Natural killer cell (primary cell): ENCODE data around the gene COPS4. TPM values are rescaled to one million over a fixed set of nuclear protein-coding genes. Genes with fewer than 3 reads are reported as not detected.

ENCODE experiments used
- ATAC-seq, 3 donors: fragments of 150-1000 bp in 2 of 3; fragments of 200-7000 bp in 1 of 3; cut with Tn5 transposase; 1 replicate in 1 of 3; 2 replicates in 2 of 3; pipeline ENCODE4 v1.10.0; 2021; ENCODE audit warnings: mild to moderate bottlenecking in 2 of 3, moderate library complexity in 2 of 3
- DNase-seq, 2 donors: peaks; one replicate each; pipeline versions ENCODE4 v3.0.0 to v3.0.0-alpha.2; 2013 to 2021; ENCODE audit warnings: mixed read lengths in 1 of 2
- H3K27ac ChIP-seq: one replicate; pipeline ENCODE4 v1.5.1; 2013; ENCODE audit warnings: mild to moderate bottlenecking, low read length
- H3K27me3 ChIP-seq: one replicate; pipeline ENCODE4 v1.6.1; 2013; ENCODE audit warnings: low read length; ENCODE audit not compliant: control insufficient read depth, insufficient read depth
- H3K36me3 ChIP-seq: one replicate; pipeline ENCODE4 v1.6.1; 2013; ENCODE audit warnings: low read length; ENCODE audit not compliant: control insufficient read depth, insufficient read depth
- H3K4me1 ChIP-seq: one replicate; pipeline ENCODE4 v1.6.1; 2013; ENCODE audit warnings: low read length; ENCODE audit not compliant: control insufficient read depth, insufficient read depth
- H3K4me3 ChIP-seq: one replicate; pipeline ENCODE4 v1.5.1; 2013; ENCODE audit warnings: low read length
- H3K9me3 ChIP-seq: one replicate; pipeline ENCODE4 v1.6.1; 2013; ENCODE audit warnings: low read length; ENCODE audit not compliant: control insufficient read depth, insufficient read depth
- H3K27ac Mint-ChIP-seq, 2 donors: one replicate each; pipeline ENCODE4 v1.8.0; 2022; ENCODE audit warnings: mild to moderate bottlenecking in 2 of 2, mixed read lengths in 2 of 2, moderate library complexity in 1 of 2
- H3K27me3 Mint-ChIP-seq, 2 donors: one replicate each; pipeline ENCODE4 v1.8.0; 2022; ENCODE audit warnings: low read depth in 2 of 2, mixed read lengths in 2 of 2
- H3K36me3 Mint-ChIP-seq: one replicate; pipeline ENCODE4 v1.8.0; 2022; ENCODE audit warnings: mixed read lengths
- H3K4me1 Mint-ChIP-seq, 2 donors: one replicate each; pipeline ENCODE4 v1.8.0; 2022; ENCODE audit warnings: mixed read lengths in 2 of 2
- H3K4me3 Mint-ChIP-seq: one replicate; pipeline ENCODE4 v1.8.0; 2022; ENCODE audit warnings: mild to moderate bottlenecking, moderate library complexity, mixed read lengths
- H3K9me3 Mint-ChIP-seq, 2 donors: one replicate each; pipeline ENCODE4 v1.8.0; 2022; ENCODE audit warnings: mixed read lengths in 2 of 2
- CTCF ChIP-seq: fragments of 200-600 bp; IDR thresholded peaks from one replicate; pipeline ENCODE4 v1.8.0; 2022; ENCODE audit warnings: antibody characterized with exemption
- WGBS: methylation state at CpG from one replicate; pipeline ENCODE4 v1.1.7; 2013; ENCODE audit warnings: missing lambda C conversion rate; ENCODE audit not compliant: insufficient coverage; 5-methylcytosine and 5-hydroxymethylcytosine counted together
- intact Hi-C: fragments of 100-400 bp; cut with micrococcal nuclease; formaldehyde crosslinking; loops from one replicate; pipeline ENCODE4 v1.14.2; 2022
- total RNA-seq, 4 donors: library from RNA; stranded (reverse); fragments of 120-200 nt in 1 of 4; gene quantifications; one replicate each; pipeline versions ENCODE4 v1.2.3 to v1.2.4, GENCODE V29; 2013 to 2022

COPS4 gene
- total RNA-seq, 3 donors from 2014 or later (not counting 1 experiment from before 2014, with no cell fraction given) = 35.8 to 39.8 (median 36.1) TPM

- Histone ChIP-seq H3K4me1 (peaks cover 30% of the 10 kb centered on the region), H3K36me3 (no peaks in the 10 kb centered on the region), H3K27ac (peak within 1 kb of the TSS; percentile 95), H3K27me3 (no peaks in the 10 kb centered on the region), H3K4me3 (peak within 1 kb of the TSS; percentile 91), H3K9me3 (no peaks in the 10 kb centered on the region)
- peak; percentile 75 to 88 for DNase-seq
- no peaks in the 10 kb centered on the region for H3K36me3 Mint-ChIP-seq
- H3K9me3 Mint-ChIP-seq = no peaks in the 10 kb centered on the region
- H3K4me3 Mint-ChIP-seq = peak within 1 kb of the TSS; percentile 99
- no peak for TF ChIP-seq CTCF
- peaks cover 63 to 71% of the 10 kb centered on the region in 2 donors for H3K4me1 Mint-ChIP-seq
- ATAC-seq = peak; percentile 49 to 75 (median 64)
- no peaks in the 10 kb centered on the region for H3K27me3 Mint-ChIP-seq
- intact Hi-C loops = loop anchor here (1.0 to 5.0 kb wide), 6 partner anchors 21 to 583 kb away; partner anchors contain the start of genes HELQ, MRPS18C, PLAC8 and SCD5
- H3K27ac Mint-ChIP-seq = peak within 1 kb of the TSS; percentile 98 to 100
- under 1% methylated on average over 50 of the region's 54 CpGs for WGBS
These were observed 24.3 kb upstream of the COPS4 start, which contains the start of gene LIN54 for GRCh38 chr4:83010522-83011318. Gene LIN54, minus strand, starts transcription at chr4:83010823. Its CDS starts 25,979 bp downstream, at chr4:82984844.

- peaks cover 57 to 63% of the 10 kb centered on the region in 2 donors for H3K4me1 Mint-ChIP-seq
- H3K27ac Mint-ChIP-seq = peak overlapping the region; percentile 98 to 100
- peak overlapping the region; percentile 99 for H3K4me3 Mint-ChIP-seq
- intact Hi-C loops = loop anchor here (2.0 to 5.0 kb wide), 6 partner anchors 101 to 637 kb away; partner anchors contain the start of genes HELQ, MRPS18C, PLAC8 and SCD5
- no peaks in the 10 kb centered on the region for H3K36me3 ChIP-seq
- no peaks in the 10 kb centered on the region for H3K9me3 ChIP-seq
- no peak for TF ChIP-seq CTCF
- H3K27me3 Mint-ChIP-seq = no peaks in the 10 kb centered on the region
- no peaks in the 10 kb centered on the region for H3K9me3 Mint-ChIP-seq
- no peak for ATAC-seq
- H3K4me3 ChIP-seq = peak overlapping the region; percentile 94
- WGBS = 2% methylated on average over 3 of the region's 5 CpGs
- no peaks in the 10 kb centered on the region for H3K36me3 Mint-ChIP-seq
- peaks cover 24% of the 10 kb centered on the region for H3K4me1 ChIP-seq
- peak in 1 of 2 donors; percentile 35 for DNase-seq
- H3K27ac ChIP-seq = peak overlapping the region; percentile 6
- H3K27me3 ChIP-seq = no peaks in the 10 kb centered on the region
These were observed 23.2 kb upstream of the COPS4 start for GRCh38 chr4:83011689-83012199.

GRCh38 chr4:83012200-83012686 is 22.7 kb upstream of the COPS4 start:
- Mint-ChIP-seq H3K9me3 (no peaks in the 10 kb centered on the region), H3K4me1 (peaks cover 54 to 59% of the 10 kb centered on the region in 2 donors), H3K27ac (peak overlapping the region; percentile 98 to 100), H3K36me3 (no peaks in the 10 kb centered on the region), H3K27me3 (no peaks in the 10 kb centered on the region), H3K4me3 (peak overlapping the region; percentile 99)
- H3K27ac ChIP-seq = peak overlapping the region; percentile 6
- no peak for TF ChIP-seq CTCF
- peak overlapping the region; percentile 94 for H3K4me3 ChIP-seq
- H3K27me3 ChIP-seq = no peaks in the 10 kb centered on the region
- peaks cover 21% of the 10 kb centered on the region for H3K4me1 ChIP-seq
- ATAC-seq (no peak), DNase-seq (peak; percentile 39 to 40)
- intact Hi-C loops = loop anchor here (2.0 to 5.0 kb wide), 5 partner anchors 100 to 637 kb away; partner anchors contain the start of genes HELQ, MRPS18C, PLAC8 and SCD5
- WGBS = under 1% methylated on average over 43 of the region's 43 CpGs
- H3K36me3 ChIP-seq = no peaks in the 10 kb centered on the region
- H3K9me3 ChIP-seq = no peaks in the 10 kb centered on the region
